ENCODE data around the gene ANO7.

ANO7 gene

DNA sequence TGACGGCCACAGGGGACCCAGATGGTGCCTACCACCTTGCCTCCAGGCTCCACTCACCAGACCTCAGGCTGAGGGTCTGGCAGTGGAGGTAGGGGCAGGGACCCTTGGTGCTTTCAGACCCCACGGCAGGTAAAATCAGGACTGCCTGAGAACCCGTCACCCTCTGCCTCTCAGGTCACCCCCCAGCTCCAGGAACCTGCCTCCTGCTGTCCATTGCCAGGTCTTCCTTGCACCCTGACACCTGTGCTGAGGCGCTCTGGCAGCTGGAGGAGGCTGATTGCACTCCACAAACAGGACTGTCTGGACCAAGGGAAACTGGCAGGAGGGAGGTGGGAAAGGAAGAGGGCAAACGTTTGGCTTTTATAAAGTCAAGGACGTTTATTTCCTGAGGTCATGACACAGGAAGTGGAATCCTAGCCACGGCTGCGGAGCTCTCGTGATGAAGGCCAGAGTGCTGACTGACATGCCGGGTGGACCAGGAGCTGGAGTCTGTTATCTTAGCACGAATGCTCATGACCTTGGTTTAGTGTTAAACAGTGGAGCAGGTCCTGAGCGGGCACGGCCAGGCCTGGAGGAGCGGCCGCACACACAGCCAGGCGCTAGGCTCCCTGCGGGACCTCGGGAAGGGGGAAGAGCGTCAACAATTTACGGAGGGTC is 40.5 kb downstream of the ANO7 start:
- no peak for DNase-seq

GRCh38 chr2:241229563-241230401 is 41.3 kb downstream of the ANO7 start:
- no peak for DNase-seq

- DNase-seq: no peak
Measured at GRCh38 chr2:241230435-241230834, 42.0 kb downstream of the ANO7 start.

- DNase-seq: no peak
Measured at GRCh38 chr2:241232736-241233575, 44.5 kb downstream of the ANO7 start.

DNA sequence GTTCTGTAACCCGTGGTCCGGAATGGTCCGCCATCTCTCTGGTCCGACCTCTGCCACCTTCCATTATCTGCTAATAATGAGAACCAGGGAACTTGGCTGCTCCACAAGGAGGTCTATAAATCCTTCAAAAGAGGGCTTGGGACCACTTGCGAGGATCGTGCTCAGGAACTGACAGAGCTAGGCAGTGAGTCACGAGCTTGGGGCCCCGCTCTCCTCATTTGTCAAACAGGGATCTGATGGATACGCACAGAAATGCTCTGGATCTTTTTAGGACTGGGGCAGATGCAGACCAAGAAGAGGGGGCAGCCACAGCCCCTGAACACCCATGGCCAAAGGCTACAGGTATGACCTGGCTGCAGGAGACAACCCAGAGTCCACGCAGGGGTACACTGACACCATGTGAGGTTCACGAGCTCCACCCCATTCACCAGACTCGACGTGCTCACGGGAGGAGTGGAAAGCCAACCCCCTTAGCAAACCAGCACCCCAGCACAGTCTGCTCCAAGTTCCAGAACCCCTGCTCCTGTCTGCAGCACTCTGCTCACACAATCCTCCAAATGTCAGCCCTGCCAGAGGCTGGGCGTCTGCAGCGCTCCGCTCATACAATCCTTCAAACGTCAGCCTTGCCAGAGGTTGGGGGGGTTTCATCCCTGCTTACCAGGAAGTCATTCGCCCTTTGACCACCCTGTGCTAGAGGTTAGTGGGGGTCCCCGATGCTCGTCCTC is 45.8 kb downstream of the ANO7 start:
- no peak for DNase-seq

DNA sequence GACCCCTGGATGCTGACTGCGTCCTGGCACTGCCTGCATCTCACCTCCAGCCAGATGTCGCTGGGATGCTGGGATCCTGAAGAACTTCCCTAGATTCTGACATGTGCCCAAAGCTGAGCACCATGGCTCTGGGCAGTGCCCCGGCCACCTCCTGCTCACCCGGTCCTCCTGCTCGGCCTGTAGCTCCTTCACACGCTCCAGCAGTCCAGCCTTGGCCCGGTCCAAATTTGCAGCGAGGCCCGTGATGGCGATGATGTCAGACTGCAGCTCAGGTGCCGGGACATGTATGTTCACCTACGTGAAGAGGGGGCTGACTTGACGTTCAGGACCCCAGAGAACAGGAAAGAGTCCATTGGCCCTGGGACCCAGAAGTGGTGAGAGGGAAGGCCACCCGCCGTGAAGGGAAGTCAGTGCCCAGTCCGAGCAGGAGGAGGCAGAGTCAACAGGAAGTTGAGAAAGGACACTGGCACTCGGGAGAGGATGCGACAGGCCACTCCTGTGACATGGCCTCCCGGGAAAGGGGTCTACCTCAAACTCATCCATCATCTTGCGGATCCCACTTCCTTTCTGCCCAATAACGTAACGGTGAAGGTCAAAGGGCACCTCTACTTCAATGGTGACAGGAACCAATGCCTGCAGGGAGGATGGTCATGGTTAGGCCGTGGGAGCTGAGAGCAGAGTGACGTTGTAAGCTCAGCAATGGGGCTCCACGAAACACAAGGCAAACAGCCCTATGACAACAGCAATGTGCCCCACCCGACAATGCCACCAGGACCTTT is 46.7 kb downstream of the ANO7 start:
- no peak for DNase-seq

- DNase-seq: no peak
Measured at GRCh38 chr2:241235859-241236593, 47.5 kb downstream of the ANO7 start.

- DNase-seq: no peak
Measured at GRCh38 chr2:241237047-241237446, 48.6 kb downstream of the ANO7 start.

DNA sequence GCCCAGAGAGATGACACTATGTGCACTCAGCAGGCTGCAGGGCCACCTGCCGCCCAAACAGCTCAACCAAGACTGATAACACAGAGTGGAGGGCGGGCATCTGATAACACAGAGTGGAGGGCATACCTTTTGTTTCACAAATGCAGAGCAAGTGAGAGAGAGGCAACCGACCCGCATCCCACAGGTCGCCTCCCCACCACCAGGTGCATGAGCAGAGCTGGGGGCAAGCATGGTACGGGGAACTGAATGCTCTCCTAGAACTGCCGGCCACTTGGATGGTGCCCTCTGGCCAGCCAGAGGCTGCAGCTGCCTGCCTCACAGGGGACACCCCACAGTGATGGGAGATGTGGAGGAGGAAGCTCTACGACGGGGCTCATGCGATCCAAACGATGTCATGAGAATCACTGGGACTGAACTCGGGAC is 49.5 kb downstream of the ANO7 start:
- DNase-seq: no peak

GRCh38 chr2:241238693-241239198 is 50.3 kb downstream of the ANO7 start:
- no peak for DNase-seq

- no peak for DNase-seq
Measured at GRCh38 chr2:241239552-241240202, 51.2 kb downstream of the ANO7 start.

DNA sequence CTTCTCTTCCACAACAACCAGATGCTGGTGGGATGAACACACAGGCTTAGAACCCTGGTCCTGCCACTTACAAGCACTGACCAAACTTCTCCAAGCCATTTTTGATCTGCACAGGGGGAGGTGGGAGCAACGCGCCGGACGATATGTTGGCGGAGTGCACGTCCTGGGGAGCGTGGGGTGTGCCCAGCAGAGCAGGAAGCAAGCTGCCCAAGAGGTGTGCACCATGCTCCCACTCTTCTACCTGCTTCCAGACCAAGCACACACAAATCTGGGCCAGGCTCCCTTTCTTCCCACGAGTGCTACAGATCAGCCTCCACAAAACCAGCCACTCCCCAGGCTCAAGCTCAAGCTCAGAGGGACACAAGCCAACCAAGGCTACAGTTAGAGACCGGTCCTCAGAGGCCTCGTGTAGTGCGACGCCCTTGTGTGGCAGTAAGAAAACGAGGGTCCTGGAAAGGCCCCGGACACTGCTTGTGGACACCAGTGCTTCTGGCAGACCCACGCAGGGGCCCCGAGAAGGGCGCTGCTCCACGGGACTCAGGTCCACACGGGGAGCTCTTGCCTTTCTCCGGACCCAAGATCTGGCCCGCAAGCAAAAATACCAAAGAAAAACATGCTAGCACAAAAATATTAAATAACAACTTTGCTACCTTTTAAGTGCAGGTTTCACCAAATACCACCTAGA is 52.0 kb downstream of the ANO7 start:
- DNase-seq: no peak

GRCh38 chr2:241241669-241242068 is 53.2 kb downstream of the ANO7 start:
- no peak for DNase-seq

GRCh38 chr2:241242306-241242705 is 53.8 kb downstream of the ANO7 start:
- DNase-seq: no peak

- no peak for DNase-seq
Measured at GRCh38 chr2:241244368-241244767, 55.9 kb downstream of the ANO7 start.

DNA sequence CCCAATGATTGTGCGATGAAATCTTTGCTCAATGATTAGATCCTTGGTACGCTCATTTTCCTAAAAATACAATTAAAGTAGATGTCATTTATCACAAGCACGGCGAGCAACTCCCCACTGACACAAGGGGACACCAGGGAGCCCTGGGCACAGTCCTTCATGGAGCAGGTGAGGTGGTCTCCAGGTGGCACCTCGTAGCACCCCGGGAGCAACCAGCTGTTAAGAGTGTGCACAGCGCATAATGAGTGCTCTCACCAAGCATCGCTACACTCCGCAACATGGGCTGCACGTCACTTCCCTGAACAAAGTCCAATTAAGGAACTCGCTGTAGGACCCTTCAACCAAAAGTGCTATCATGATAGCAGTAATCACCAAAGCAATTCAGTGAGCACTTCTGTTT is 59.8 kb downstream of the ANO7 start:
- no peak for DNase-seq

DNA sequence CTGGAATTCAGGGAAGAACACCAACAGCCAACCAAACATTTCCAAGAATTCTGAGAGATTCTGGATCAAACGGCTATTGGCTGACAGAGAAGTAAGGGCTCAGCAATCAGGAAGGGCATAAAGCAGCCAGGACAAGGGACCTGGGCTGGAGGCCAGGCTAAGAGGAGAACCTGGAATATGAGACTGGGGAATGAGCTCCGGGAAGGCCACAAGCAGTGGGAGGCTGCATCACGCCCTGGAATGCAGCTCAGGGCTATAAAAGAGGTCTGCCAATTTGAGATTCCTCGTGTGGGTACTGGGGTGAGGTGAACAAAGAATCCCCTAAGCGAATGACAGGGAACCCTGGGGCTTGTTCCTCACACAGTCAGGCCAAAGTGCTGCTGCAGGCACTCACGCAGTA is 60.4 kb downstream of the ANO7 start:
- DNase-seq: no peak

- no peak for DNase-seq
Measured at GRCh38 chr2:241249654-241250053, 61.2 kb downstream of the ANO7 start.

DNA sequence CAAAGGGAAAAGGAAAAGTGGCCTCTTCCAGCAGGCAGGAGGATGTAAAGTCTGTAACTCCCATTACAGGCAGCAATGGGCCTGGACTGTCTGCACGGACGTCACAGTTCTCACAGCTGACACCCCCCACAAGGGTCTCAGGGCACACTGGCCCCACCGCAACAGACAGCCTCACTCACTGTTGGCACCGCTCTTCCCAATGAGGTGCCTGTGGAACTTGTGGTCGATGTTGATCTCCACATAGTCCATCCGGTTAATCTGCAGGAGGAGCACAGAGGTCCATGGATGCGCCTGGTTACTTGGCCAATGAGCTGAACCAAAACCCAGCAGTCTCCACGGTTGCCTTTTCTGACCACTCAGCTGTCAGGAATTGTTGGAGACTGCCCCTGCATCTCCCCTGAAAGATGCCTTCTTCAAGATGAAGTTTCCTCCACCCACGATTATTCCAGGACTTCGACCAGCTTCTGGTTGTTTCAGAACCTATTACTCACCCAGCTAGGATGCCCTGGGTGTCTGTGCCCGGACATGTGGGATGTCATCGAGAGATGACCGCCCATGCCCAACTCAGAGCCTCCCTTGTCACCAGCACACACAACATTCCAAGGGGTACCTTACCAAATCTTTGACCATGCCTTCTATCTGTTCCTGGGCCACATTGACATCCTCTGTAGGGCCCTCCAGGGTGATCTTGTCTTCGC is 64.5 kb downstream of the ANO7 start:
- DNase-seq: no peak
